Kidney glomerular epithelial cell (primary cell): ENCODE results near the gene ZNF722.
"Not testable (repeated sequence)": the region's sequence is repeated elsewhere in the genome, so short reads cannot be mapped to it uniquely, and the experiment has no call there.

Experiments used
- DNase-seq: peaks from one replicate; lab custom pipeline; 2025; lab: John Stamatoyannopoulos, UW

The ZNF722 gene

GRCh38 chr7:63998549-63998948, at the start of gene ZNF722:
Gene ZNF722 (plus strand): TSS chr7:63998849. CDS start chr7:63998962, 113 bp downstream.
- no peak for DNase-seq

GRCh38 chr7:63953181-63953580, 45.5 kb upstream of the ZNF722 start:
- DNase-seq = no peak

DNA sequence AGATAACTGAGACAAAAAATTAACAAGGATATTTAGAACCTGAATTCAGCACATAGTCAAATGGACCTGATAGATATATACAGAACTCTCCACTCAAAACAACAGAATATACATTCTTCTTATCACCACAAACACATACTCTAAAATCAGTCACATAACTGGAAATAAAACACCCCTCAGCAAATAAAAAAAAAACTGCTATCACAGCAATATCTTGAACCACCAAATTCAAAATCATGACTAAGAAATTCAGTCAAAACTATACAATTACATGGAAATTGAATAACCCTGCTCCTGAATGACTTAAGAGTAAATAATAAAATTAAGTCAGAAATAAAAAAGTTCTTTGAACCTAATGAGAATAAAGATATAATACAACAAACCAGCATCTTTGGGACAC, 30.0 kb upstream of the ZNF722 start:
- no peak for DNase-seq

DNA sequence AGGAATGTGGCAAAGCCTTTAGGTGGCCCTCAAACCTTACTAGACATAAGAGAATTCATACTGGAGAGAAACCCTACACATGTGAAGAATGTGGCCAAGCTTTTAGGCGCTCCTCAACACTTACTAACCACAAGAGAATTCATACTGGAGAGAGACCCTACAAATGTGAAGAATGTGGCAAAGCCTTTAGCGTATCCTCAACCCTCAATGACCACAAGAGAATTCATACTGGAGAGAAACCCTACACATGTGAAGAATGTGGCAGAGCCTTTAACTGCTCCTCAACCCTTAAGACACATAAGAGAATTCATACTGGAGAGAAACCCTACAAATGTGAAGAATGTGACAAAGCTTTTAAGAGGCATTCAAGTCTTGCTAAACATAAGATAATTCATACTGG, 16.8 kb downstream of the ZNF722 start:
- DNase-seq = not testable (repeated sequence)

- no peak for DNase-seq
Observed at GRCh38 chr7:64035388-64035787, 36.7 kb downstream of the ZNF722 start.

- DNase-seq = no peak
Observed at GRCh38 chr7:64037095-64037494, 38.4 kb downstream of the ZNF722 start.

DNA sequence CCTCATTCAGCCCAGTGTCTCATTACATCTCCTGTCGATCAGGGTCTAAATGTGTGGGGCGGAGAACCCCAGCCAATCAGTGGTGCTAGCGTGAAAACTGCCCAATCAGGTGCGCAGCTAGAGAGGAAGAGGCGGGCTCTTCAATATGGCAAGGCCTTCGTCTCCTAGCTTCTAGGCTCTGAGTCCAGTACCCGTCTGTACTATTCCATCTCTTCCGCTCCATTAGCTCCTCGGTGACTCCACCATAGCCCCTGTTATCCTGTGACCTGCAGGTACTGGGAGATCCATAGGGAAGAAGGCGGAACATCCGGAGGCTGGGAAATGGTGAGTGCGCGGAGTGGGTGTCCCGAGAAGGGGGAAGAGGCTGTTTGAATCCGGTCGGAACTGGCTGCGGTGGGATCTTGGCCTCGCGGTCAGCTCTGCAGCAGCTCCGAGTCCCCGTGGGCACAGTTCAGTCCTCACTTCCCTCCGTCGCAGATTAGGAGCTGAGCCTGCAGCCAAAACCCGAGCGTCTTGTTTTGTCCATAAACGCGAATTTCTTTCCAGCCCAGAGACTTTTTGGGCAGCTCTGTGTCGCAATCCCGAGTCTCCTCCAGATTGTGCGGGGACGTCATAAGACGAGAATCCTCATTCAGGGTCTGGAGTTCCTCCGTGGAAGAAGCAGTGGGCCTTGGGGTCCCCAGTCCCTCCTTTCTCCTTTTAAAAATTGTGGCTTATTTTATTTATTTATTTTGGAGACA, 46.8 kb downstream of the ZNF722 start, which contains the start of gene ZNF727:
TSS of gene ZNF727 (plus strand) at position 134 of the 740 bp plus-strand sequence. CDS start at position 322, 188 bp downstream.
- DNase-seq = no peak

GRCh38 chr7:64046041-64046389, 47.4 kb downstream of the ZNF722 start:
- no peak for DNase-seq
